Ramos (cell line): ENCODE data around the gene ABCC11.

Experiments
- in situ Hi-C: fragments of 300-500 bp; cut with MboI; formaldehyde crosslinking; loops from one replicate; pipeline ENCODE4 v1.14.3; 2022; ENCODE audit warnings: low sequenced_read_pairs; ENCODE audit not compliant: unreplicated experiment

ABCC11 gene

GRCh38 chr16:48247311-48247710 lies at the start of gene ABCC11:
TSS of gene ABCC11 (minus strand) at chr16:48247539. CDS start at chr16:48231921, 15,618 bp downstream.
- in situ Hi-C loops: no loop called here

GRCh38 chr16:48295488-48296281 lies 48.3 kb upstream of the ABCC11 start:
- in situ Hi-C loops: no loop called here

GRCh38 chr16:48294724-48295123 lies 47.4 kb upstream of the ABCC11 start:
- in situ Hi-C loops: no loop called here

- in situ Hi-C loops: no loop called here
These were observed 45.1 kb upstream of the ABCC11 start for GRCh38 chr16:48292452-48292851.

GRCh38 chr16:48291754-48292153 lies 44.4 kb upstream of the ABCC11 start:
- in situ Hi-C loops: no loop called here

- in situ Hi-C loops: no loop called here
These were observed 44.0 kb upstream of the ABCC11 start for GRCh38 chr16:48291303-48291702.

- in situ Hi-C loops: no loop called here
These were observed 39.9 kb upstream of the ABCC11 start for GRCh38 chr16:48287239-48287638.

GRCh38 chr16:48284772-48285409 lies 37.6 kb upstream of the ABCC11 start:
- in situ Hi-C loops: no loop called here

- in situ Hi-C loops: no loop called here
These were observed 35.4 kb upstream of the ABCC11 start for GRCh38 chr16:48282636-48283263.

GRCh38 chr16:48280546-48280945 lies 33.2 kb upstream of the ABCC11 start:
- in situ Hi-C loops: no loop called here

- in situ Hi-C loops: no loop called here
These were observed 31.9 kb upstream of the ABCC11 start for GRCh38 chr16:48279199-48279598.

- in situ Hi-C loops: no loop called here
These were observed 29.8 kb upstream of the ABCC11 start for GRCh38 chr16:48277158-48277557.

- in situ Hi-C loops: no loop called here
These were observed 28.8 kb upstream of the ABCC11 start for GRCh38 chr16:48276102-48276501.

- in situ Hi-C loops: no loop called here
These were observed 27.1 kb upstream of the ABCC11 start for GRCh38 chr16:48274476-48274875.

GRCh38 chr16:48272837-48273421 lies 25.6 kb upstream of the ABCC11 start:
- in situ Hi-C loops: no loop called here

- in situ Hi-C loops: no loop called here
These were observed 24.4 kb upstream of the ABCC11 start for GRCh38 chr16:48271728-48272127.

GRCh38 chr16:48269011-48269410 lies 21.7 kb upstream of the ABCC11 start:
- in situ Hi-C loops: no loop called here

- in situ Hi-C loops: no loop called here
These were observed 15.3 kb upstream of the ABCC11 start for GRCh38 chr16:48262631-48263030.

GRCh38 chr16:48261569-48261968 lies 14.2 kb upstream of the ABCC11 start:
- in situ Hi-C loops: no loop called here

GRCh38 chr16:48256579-48257177 lies 9.3 kb upstream of the ABCC11 start:
- in situ Hi-C loops: no loop called here

GRCh38 chr16:48252013-48252412 lies 4.7 kb upstream of the ABCC11 start:
- in situ Hi-C loops: no loop called here
